ENCODE measurements around the gene YBEY. TPM values are rescaled to one million over a fixed set of nuclear protein-coding genes. Genes with fewer than 3 reads are reported as not detected.

YBEY gene
- polyA plus RNA-seq, 1 donor (not counting 4 experiments of a cell fraction or from before 2014, with no cell fraction given): 23.5 TPM

DNA sequence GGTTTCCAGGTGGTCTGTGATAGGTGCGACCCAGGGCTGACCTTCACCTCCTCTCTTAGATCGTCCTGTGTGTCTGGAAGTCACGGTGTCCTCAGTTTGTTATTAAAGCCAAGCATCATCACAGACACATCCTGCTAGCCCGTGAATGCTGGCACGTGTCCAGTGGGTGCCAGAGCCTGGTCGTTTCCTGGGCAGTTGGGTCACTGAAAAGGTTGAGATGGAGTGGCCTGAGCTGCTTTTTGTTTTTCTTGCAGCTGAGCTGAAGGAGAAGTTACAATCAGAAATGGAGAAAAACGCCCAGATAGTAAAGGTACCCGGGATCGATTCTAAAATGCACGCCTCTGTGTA lies 61.0 kb downstream of the YBEY start:
- TF ChIP-seq, protein P1, sequence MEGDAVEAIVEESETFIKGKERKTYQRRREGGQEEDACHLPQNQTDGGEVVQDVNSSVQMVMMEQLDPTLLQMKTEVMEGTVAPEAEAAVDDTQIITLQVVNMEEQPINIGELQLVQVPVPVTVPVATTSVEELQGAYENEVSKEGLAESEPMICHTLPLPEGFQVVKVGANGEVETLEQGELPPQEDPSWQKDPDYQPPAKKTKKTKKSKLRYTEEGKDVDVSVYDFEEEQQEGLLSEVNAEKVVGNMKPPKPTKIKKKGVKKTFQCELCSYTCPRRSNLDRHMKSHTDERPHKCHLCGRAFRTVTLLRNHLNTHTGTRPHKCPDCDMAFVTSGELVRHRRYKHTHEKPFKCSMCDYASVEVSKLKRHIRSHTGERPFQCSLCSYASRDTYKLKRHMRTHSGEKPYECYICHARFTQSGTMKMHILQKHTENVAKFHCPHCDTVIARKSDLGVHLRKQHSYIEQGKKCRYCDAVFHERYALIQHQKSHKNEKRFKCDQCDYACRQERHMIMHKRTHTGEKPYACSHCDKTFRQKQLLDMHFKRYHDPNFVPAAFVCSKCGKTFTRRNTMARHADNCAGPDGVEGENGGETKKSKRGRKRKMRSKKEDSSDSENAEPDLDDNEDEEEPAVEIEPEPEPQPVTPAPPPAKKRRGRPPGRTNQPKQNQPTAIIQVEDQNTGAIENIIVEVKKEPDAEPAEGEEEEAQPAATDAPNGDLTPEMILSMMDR (optimal IDR thresholded peaks at IDR 0.05 in 1 of 3, IDR thresholded peaks at IDR 0.05 in 1 of 3, conservative IDR thresholded peaks at IDR 0.05 in 1 of 3; ENCODE audit: extremely low read depth in 1 of 3, insufficient read depth in 2 of 3, low read length in 3 of 3): no peak
- TF ChIP-seq EZH2 (IDR thresholded peaks at IDR 0.05; ENCODE audit: low read length): no peak
- no peaks in the 10 kb centered on the region for H3K9me3 ChIP-seq (ENCODE audit: control insufficient read depth, low read depth, low read length)
- no peak for FAIRE-seq
- no peak overlapping the region for H2AFZ ChIP-seq (ENCODE audit: control insufficient read depth, low read length)
- H3K27ac ChIP-seq (ENCODE audit: control insufficient read depth, insufficient read depth, low read length): no peak overlapping the region
- H3K79me2 ChIP-seq (ENCODE audit: control insufficient read depth, insufficient read depth, low read length): peaks cover 16% of the 10 kb centered on the region
- H3K4me3 ChIP-seq (ENCODE audit: control insufficient read depth in 2 of 3, extremely low read depth in 1 of 3, insufficient read depth in 2 of 3, low read depth in 1 of 3, low read length in 3 of 3): no peak overlapping the region
- H3K9ac ChIP-seq (ENCODE audit: control insufficient read depth, extremely low read depth, insufficient read depth, low read length): no peak overlapping the region
- no peaks in the 10 kb centered on the region for H3K9me1 ChIP-seq (ENCODE audit: control insufficient read depth, extremely low read depth, insufficient read depth, low read length)
- H3K36me3 ChIP-seq (ENCODE audit: control insufficient read depth in 2 of 2, extremely low read depth in 1 of 2, insufficient read depth in 2 of 2, low read length in 2 of 2): peaks cover 31 to 41% of the 10 kb centered on the region in 2 experiments
- DNase-seq (ENCODE audit: low read depth, low spot score): no peak
- H3K27me3 ChIP-seq (ENCODE audit: control insufficient read depth, extremely low read depth, insufficient read depth, low read length): no peaks in the 10 kb centered on the region
- no peak overlapping the region for H3K4me2 ChIP-seq (ENCODE audit: control insufficient read depth, extremely low read depth, insufficient read depth, low read depth, low read length)
- H3K4me1 ChIP-seq (ENCODE audit: control insufficient read depth, extremely low read depth, insufficient read depth, low read length): no peaks in the 10 kb centered on the region
- H4K20me1 ChIP-seq (ENCODE audit: control insufficient read depth, extremely low read depth, insufficient read depth, low read length): no peaks in the 10 kb centered on the region
- dilution Hi-C loops (cut with MboI; ENCODE audit: extremely low pct_ligation_motif_present, low sequenced_read_pairs): no loop called here

Other genes with a start within 250 kb of the YBEY start
- gene COL6A2, start 188.2 kb upstream of the YBEY start, polyA plus RNA-seq: 0.03 to 0.41 TPM (median 0.12 TPM) in 3 replicates
- 0.08 TPM in 1 of 3 replicates, not detected in the others for gene FTCD, start 130.8 kb upstream of the YBEY start, polyA plus RNA-seq
- gene SPATC1L, start 101.9 kb upstream of the YBEY start, polyA plus RNA-seq: 0.79 to 4.5 TPM (median 1.3 TPM) in 3 replicates
- 105 to 136 TPM (median 134 TPM) in 3 replicates for gene LSS, start 57.6 kb upstream of the YBEY start, polyA plus RNA-seq
- gene MCM3AP, start 731 bp upstream of the YBEY start, polyA plus RNA-seq: 27.9 to 42.3 TPM (median 34.3 TPM) in 3 replicates
- 0.50 to 1.4 TPM (median 1.2 TPM) in 3 replicates for gene C21orf58, start 37.5 kb downstream of the YBEY start, polyA plus RNA-seq
- gene PCNT, start 37.8 kb downstream of the YBEY start, polyA plus RNA-seq: 7.6 to 9.8 TPM (median 8.9 TPM) in 3 replicates
- 35.4 to 41.6 TPM (median 36.2 TPM) in 3 replicates for gene DIP2A, start 172.5 kb downstream of the YBEY start, polyA plus RNA-seq